HG02981 (cell line): Measurements from ENCODE around the gene OPN4.

Experiments
- ATAC-seq: cut with Tn5 transposase; IDR thresholded peaks from one replicate; pipeline ENCODE4 v1.9.1; 2021; ENCODE audit warnings: mild to moderate bottlenecking, moderate library complexity; ENCODE audit not compliant: unreplicated experiment

Gene OPN4

DNA sequence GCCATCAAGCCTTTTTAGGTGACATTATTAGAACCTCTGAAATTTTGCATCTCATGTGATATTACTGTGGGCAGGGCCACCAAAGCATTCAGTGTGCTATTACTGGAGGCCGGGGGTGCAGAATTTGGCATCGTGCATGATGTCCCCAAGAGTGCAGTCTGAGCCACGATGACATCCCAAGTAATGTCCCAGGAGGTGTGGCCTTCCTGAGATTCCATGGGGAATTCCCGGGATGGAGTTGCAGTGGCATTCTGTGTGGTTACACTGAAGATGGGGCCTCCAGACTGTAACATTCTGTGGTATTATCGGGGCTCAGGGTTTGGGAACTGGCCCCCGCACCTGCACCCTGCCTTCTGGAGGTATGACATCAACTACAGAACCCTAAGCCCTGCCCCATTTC lies 23.0 kb downstream of the OPN4 start:
- ATAC-seq = no peak

DNA sequence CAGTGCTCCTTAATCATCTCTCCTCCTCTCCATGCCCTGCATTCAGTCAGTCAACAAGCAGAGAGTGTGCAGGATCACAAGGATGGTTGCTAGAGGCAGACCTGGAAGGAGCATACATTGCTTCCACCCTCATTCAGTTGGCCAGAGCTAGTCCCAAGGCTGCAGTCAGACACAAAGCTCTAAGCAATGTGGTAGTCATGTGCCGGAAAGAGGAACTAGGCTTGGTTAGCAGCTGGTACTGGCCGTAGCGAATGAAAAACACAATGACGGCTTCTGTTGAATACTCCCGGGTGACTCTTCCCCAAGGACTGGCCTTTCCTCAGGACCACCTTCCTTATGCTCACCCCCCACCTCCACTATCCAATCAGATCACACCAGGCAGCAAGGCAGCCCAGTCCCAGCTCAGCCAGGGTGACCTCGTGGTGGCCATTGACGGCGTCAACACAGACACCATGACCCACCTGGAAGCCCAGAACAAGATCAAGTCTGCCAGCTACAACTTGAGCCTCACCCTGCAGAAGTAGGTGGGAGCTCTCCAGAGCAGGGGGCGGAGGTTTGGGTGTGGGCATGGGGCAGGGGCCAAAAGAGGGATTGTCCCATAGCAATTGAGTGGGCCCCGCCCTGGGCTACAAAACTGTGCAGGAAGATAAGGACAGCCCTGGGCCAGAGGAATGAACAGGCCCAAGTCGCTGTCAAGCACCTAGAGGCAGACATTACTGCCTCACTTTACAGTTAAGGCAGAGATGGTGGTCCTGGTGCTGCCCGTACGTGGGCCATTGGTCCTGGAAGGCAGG lies 24.8 kb downstream of the OPN4 start:
- no peak for ATAC-seq

DNA sequence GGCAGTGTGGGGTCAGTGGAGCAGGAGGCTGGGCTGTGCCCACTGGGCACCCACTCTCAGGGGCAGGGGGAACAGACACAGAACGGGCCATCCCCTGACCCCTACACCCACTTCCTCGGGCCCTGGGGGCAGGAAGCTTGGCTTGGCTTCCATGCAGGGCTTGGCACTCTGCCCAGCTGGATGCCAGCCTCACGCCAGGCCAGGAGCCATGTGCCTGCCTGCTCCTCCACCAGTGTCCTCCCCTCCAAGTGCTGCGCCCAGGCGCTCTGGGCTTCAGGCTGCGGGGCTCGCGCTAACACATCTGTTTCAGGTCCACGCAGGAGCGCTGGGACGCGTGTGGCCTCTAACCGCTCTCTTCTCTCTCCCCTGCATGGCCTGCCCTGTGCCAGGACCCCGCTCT lies 26.7 kb downstream of the OPN4 start:
- ATAC-seq = no peak

DNA sequence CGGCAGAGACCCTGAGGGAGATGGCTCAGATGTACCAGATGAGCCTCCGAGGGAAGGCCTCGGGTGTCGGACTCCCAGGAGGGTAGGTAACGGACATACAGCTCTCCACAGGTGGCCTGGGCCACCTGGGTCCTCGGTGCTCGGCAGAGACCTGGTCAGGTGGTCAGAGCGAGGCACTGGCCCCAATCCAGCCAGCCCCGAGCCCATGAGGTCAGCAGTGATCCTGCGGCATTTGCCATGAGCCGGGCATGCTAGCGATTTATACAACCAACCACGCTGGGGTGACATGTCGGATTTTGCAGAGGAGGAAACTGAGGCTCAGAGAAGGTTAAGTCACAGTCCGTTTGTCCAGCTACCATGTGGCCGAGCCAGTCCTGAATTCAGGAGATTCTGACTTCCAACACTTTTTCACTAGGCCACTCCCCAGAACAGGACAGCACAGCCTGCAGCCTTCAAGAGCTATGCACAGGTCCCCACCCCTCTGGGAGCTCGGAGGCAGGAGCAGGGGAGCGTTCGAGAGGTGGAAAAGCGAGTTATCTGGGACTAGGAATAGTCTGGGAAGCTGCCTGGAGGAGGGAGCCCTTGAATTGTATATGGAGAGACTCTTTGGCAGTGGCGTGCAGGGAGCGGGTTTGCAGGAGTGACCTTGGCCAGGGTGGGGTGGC lies 27.5 kb downstream of the OPN4 start:
- no peak for ATAC-seq

DNA sequence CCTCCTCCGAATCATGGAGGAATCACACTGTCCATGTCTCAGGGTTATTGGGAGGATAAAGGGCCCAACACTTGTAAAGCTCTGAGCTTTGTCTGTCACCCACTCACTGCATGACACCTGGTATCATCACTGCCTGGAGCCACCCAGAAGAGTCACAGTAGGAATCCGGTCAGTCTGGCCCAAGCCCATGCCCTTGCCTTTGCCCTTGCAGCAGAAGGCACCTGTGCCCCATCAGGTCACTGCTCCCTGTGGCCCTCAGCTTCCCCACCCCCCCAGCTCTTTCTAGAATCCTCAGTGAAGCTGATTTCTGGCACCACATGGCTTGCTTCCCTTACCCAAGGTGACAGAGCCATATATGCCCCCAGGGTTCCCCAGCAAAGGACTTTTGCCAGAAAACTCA lies 28.3 kb downstream of the OPN4 start:
- ATAC-seq = no peak

DNA sequence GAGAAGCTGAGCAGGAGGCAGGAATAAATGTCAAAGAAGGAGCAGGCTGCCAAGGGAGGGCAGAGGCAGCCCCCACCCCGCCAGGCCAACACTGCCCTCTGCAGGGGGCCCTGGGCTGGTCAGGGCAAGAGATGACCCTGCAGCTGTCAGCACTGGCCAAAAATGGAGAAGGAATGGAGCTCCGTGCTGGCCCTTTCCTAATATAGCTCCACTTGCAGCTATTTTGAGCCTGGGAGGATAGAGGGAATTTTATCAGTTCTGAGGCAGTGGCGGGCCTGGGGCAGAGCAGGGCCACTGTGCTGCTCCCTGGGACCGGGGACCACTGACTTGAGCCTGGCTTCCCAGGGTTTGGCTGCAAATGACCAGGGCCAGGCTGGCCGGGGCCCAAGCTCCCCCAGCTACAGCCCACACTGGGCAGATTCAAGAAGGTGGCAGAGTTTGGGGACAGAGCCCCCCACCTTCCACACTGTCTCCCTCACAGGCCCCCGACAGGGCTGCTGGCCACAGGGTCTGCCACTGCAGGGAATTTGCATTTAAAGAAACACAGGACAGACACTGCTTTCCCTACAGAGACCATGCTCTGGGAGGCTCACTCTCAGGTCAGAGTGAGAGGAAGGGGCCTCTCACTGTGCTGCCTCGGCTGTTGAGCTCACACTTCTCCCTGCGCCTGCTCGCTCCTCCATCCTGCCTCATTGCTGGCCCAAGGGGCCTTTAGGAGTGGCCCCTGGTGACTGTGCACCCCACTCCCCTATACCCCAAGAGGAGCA lies 30.2 kb downstream of the OPN4 start:
- no peak for ATAC-seq

DNA sequence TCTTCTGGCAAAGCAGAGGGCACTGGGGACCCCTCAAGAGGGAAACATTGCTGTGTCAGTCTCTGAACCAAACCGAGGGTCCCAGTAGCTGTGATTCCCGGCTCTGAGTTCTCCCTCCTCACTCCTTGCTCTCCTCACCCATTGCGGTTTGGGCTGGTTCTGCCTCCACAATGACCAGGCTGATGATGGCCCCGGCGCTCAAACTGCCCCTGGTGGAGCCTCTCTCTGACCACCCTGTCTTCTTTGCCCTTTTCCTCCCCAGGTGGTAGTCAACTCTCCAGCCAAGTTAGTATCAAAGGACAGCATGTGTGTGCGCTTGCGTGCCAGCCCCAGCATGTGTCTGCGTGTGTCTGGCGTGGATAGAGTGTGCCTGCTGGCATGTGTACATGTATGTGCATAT lies 31.1 kb downstream of the OPN4 start:
- ATAC-seq = no peak

DNA sequence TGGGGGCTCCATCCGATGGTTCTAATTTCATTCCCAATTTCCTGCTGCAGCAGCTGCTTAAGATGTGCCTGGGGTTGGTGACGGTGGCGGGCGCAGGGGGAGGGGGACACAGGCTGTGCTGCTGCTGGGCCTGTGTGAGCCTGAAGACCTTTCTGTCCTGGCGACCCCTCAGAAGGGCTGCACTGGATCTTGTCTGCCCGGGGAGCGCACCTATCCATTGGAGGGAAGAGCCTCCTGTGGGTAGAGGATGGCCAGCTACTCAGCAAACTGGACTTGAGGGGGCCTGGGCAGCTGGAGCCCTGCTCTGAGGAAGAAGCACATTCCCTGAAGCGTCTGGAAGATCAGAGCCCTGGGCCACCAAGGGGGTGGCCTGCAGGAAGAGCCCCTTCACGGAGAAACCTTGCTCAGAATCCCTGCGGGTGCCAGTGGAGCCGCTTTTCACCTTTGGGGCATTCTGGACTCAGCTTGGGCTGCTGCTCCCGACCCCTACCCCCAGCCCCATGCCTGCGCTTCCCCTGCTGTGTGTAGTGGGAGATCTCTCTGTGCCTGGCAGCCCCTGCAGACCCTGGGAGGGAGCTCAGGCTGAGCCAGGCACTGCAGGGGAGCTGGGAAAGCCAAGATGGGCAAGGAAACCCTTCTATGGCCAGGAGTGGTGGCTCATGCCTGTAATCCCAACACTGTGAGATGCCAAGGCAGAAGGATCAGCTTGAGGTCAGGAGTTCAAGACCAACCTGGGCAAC lies 31.7 kb downstream of the OPN4 start:
- ATAC-seq = no peak

DNA sequence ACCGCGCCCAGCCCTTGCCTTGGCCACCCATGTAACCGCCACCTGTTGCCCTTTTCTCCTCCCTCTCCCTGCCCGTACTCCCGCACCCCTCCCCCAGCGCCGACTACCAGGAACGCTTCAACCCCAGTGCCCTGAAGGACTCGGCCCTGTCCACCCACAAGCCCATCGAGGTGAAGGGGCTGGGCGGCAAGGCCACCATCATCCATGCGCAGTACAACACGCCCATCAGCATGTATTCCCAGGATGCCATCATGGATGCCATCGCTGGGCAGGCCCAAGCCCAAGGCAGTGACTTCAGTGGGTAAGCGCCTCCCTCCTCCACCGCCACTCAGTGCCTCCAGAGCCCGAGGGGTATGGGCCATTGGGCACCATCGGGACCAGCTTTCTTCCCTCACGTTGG lies 32.6 kb downstream of the OPN4 start:
- ATAC-seq = no peak

DNA sequence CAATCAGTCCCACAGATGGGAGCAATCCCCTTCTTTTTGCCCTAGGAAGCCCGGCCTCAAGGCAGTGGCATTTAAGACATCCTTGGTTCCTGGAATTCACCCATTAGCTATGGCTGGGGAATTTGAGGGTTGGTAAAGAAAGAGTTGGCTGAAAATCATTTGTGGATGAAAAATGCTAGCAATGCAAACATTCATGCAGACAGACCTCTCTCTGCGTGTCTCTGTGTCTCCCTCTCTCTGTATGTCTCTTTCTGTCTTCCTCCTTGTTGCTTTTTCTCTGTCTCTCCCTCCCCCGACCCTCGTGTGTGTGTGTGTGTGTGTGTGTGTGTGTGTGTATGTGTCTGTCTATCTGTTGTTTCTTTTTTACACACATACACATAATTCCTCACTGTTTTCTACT lies 33.4 kb downstream of the OPN4 start:
- ATAC-seq = no peak

DNA sequence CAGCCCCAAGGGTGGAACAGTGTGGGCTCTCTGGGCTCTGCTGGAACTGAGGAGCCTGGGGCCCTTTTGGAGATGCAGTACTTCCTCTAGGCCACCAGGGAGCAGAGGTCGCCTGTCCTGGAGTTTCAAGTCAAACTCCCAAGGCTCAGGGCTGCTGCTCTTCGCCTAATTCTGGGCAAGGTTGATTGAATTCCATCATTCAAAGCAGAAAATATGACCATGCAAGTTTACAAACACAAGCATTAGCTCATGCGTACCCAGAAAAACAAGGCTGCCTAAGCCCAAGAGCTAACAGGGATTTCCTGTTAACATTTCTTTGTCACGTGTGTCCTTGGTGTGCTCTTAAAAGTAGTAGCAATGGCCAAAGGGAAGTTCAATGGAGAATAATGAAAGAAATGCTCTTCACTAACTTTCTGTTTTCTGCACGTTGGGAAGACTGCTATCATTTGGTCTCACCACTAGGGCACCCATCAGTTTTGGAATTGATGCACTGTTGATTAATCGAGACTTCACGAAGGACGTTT lies 34.1 kb downstream of the OPN4 start:
- ATAC-seq = peak; percentile 84

DNA sequence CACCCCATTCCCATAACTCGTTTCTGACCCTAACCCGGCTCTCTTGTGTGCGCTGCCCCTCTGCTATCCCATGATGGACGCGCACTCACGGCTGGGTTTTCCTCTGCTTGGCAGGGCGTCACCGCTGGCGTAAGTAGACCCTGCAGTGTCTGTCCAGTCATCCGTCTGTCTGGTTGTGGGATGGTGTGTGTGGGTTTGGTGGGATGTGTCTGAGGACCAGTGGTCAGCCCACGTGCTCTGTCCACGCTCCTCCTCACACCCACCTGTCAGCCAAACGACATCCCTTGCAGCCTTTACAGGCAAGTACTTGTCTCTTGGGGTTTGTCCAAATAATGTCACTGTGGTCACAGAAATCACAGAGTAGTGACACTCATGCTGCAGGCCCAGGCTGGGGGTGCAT lies 34.8 kb downstream of the OPN4 start:
- no peak for ATAC-seq

DNA sequence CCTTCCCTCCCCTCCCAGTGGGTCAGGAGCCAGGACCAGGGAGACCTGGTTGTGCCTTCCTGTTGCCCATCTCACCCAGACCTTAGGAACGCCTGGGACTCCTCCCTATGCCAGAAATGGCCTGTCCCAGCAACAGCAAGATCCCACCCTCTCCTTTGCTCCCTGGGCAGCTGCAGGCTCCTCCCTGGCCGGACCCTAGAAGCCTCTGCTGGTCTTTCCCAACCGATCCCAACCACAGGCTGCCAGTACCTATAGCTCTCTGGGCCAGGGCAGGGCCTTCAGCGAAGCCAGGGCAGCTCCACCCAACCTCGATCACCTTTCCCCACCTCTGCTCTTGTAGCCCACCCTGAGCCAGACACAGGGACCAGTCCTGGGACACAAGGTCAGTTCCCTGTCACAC lies 35.9 kb downstream of the OPN4 start:
- ATAC-seq = no peak

DNA sequence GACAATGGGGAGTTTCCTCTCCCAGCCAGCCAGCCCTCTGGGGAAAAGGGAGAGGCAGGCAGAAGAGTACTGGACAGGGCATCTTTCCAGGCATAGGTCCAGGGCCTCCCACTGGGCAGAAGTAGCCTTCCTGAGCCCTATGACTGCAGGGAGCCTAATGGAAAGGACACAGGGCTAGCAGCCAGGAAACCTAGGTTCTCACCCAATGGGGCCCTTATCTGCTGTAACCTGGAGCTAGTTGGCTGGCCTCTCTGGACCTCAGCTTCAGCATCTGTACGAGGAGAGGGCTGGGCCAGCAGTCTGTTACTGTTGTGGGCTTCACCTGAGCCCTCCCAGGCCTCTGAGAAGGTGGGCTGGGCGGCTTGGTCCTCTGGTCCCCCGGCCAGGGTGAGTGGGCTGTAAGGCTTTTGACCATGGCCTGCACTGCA lies 36.3 kb downstream of the OPN4 start:
- ATAC-seq = no peak

DNA sequence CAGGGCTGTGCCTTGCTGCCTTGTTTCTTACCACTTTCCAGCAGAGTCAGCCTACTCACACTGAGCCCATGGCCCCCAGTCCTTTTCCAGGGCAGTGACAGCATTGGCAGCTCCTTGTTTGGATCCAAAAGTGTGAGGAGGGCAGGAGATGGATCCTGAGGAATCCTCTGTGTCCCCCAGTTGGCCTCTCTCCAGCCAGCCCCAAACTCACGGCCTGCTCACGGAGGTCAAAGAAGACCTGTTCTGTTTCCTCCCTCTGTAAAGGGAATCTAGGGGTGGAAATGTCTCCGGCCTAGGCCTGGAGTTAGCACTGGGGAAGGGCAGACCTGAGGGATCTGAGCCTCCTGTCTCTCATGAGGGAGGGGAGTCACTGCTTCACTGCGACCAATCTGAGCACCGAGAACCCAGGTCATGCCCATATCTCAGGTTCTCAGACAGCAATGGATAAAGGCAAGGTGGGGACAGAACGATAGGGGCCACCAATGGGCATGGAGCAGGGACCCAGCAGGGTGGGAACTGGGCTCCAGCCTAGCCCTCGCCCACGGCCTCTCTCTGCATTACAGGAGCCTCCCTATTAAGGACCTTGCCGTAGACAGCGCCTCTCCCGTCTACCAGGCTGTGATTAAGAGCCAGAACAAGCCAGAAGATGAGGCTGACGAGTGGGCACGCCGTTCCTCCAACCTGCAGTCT lies 37.1 kb downstream of the OPN4 start:
- ATAC-seq = no peak

DNA sequence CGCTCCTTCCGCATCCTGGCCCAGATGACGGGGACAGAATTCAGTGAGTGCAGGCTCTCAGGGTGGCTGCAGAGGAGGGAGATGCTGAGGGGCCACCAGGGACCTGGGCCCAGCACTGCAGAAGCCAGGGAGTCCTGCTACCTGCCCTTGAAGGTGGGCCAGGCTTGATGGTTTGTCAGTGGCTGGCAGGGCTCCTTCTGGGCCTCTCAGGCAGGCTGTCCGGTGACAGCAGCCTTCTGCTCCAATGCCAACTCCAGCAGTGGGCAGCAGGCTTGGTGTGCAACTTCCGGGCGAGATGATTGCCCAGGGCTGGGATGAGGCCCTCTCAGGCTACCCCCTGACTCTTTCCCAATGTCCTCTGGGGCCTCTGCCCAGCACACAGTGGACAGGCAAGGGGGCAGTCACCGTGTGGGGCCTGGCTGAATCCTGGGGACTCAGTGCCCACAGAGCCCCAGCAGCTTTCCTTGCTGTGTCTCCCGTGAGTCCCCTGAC lies 37.7 kb downstream of the OPN4 start:
- no peak for ATAC-seq

DNA sequence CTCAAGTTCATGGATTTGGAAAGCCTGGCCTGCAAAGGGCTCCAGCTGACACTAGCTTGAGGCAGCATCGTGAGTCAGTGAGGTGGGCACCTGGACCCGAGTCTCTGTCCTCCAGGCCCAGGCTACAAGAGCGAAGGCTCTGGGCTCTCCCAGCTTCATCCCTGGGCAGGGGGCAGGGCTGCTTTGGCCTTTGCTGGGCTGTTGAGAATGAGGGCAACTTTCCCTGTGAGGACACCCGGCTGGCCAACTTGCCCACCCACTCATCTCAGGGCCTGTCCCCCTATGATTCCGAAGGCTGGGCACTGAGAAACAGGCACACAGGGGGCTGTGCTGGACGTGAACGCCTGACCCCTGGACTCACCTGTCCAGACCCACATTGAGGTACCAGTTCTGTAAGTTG lies 38.3 kb downstream of the OPN4 start:
- ATAC-seq = no peak

DNA sequence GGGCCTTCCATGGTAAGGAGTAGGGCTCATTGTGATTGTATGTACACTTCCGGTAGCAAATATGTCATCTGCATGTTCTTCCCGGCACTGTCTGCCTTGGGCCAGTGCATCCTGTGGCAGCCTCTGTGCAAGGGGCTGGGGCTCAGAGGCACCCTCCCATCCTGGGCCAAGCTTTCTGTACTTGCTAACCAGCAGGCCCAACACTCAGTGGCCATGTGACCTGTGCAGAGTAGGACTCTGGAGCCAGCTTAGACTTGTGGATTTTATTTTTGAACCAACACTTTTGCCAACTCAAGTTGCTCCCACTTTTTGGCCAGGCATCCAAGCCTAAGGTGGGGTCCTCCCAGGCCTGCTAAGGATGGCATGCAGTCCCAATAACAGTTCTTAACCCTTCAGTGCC lies 38.9 kb downstream of the OPN4 start:
- ATAC-seq = no peak

DNA sequence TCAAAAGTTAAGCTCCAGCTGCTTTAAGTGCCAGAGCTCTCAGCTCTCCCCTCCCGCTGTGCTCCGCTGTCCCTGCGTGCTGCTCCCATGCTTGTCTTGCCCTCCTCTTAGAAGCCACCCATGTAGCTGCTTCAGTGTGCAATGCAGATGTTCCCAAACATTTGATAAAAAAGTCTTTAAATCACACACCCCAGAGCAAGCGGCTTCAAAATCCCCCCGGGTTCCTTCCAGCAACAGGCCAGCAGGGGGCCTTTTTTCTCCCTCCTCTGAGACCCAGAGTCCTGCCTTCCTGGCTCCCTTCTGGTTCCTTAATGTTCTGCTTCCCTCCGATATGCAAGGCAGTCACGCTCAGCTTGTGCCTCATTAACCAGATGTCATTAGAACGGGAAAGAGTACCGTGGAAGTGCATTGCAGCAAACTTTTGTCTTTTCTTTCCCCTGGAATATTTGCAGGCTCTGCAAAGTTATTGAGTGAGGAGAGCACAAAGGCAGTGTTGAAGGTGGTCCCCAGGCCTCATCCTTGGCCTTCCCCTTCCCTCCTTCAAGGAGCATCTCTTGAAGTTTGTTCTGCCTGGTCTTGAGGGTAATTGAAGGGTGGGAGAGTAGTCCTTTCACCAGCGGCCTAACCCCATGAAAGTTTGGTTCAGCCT lies 39.5 kb downstream of the OPN4 start:
- no peak for ATAC-seq
